Liver (tissue), 9 donors: Measurements from ENCODE around the gene SLC16A7. TPM values are rescaled to one million over a fixed set of nuclear protein-coding genes. Genes with fewer than 3 reads are reported as not detected.
A peak's percentile ranks its signal among the peaks of the same experiment; 100 is the strongest.

ENCODE experiments used
- DNase-seq: peaks from one replicate; pipeline ENCODE4 v3.0.0-alpha.2; 2017; ENCODE audit warnings: low spot score
- H3K27ac ChIP-seq, 2 donors: one replicate each; pipeline ENCODE4 v1.7.0; 2013; ENCODE audit warnings: inconsistent platforms in 2 of 2, low read length in 2 of 2, control low read depth in 1 of 2, low read depth in 1 of 2, mild to moderate bottlenecking in 1 of 2
- H3K27me3 ChIP-seq, 4 donors: one replicate each; pipeline versions ENCODE4 v1.6.1 to v1.7.0; 2013; ENCODE audit warnings: low read length in 3 of 4, inconsistent platforms in 1 of 4, mild to moderate bottlenecking in 1 of 4, moderate library complexity in 1 of 4; ENCODE audit not compliant: control insufficient read depth in 4 of 4, insufficient read depth in 4 of 4
- H3K36me3 ChIP-seq, 4 donors: one replicate each; pipeline versions ENCODE4 v1.6.1 to v1.7.0; 2013; ENCODE audit warnings: low read length in 3 of 4, mild to moderate bottlenecking in 3 of 4, low read depth in 1 of 4, moderate library complexity in 1 of 4; ENCODE audit not compliant: control insufficient read depth in 4 of 4, insufficient read depth in 3 of 4
- H3K4me1 ChIP-seq, 4 donors: one replicate each; pipeline versions ENCODE4 v1.6.1 to v1.7.0; 2013; ENCODE audit warnings: low read length in 3 of 4, mild to moderate bottlenecking in 3 of 4, moderate library complexity in 1 of 4; ENCODE audit not compliant: control insufficient read depth in 4 of 4, insufficient read depth in 4 of 4
- H3K4me3 ChIP-seq, 3 donors: one replicate each; pipeline versions ENCODE4 v1.6.1 to v1.7.0; 2013; ENCODE audit warnings: low read length in 3 of 3, control low read depth in 1 of 3, low read depth in 1 of 3, mild to moderate bottlenecking in 1 of 3
- H3K9ac ChIP-seq, 2 donors: one replicate each; pipeline ENCODE4 v1.7.0; 2013; ENCODE audit warnings: low read length in 2 of 2, mild to moderate bottlenecking in 2 of 2, moderate library complexity in 2 of 2, control low read depth in 1 of 2, low read depth in 1 of 2
- H3K9me3 ChIP-seq, 4 donors: one replicate each; pipeline versions ENCODE4 v1.6.1 to v1.7.0; 2013; ENCODE audit warnings: low read length in 3 of 4; ENCODE audit not compliant: control insufficient read depth in 4 of 4
- ATF3 ChIP-seq: IDR thresholded peaks from 2 replicates; pipeline ENCODE4 v1.6.1; 2016; ENCODE audit warnings: antibody characterized with exemption
- CTCF ChIP-seq: fragments of 150-350 bp; IDR thresholded peaks from 2 replicates; pipeline ENCODE4 v1.5.1; 2017; ENCODE audit warnings: improper control_type of control experiment, low read depth, low read length; ENCODE audit not compliant: missing input control
- FOXA1 ChIP-seq: IDR thresholded peaks from 2 replicates; pipeline ENCODE4 v1.6.1; 2016; ENCODE audit warnings: antibody characterized with exemption
- FOXA2 ChIP-seq: IDR thresholded peaks from 2 replicates; pipeline ENCODE4 v1.6.1; 2016; ENCODE audit warnings: antibody characterized with exemption
- GABPA ChIP-seq, 2 donors: IDR thresholded peaks in 1 of 2; conservative IDR thresholded peaks in 1 of 2; 2 replicates each; pipeline ENCODE4 v1.6.1; 2016; ENCODE audit warnings: antibody characterized with exemption in 2 of 2, mild to moderate bottlenecking in 1 of 2, moderate library complexity in 1 of 2
- HNF4A ChIP-seq, 2 donors: conservative IDR thresholded peaks; 2 replicates each; pipeline ENCODE4 v1.6.1; 2016; ENCODE audit warnings: antibody characterized with exemption in 2 of 2, mild to moderate bottlenecking in 2 of 2
- HNF4G ChIP-seq: IDR thresholded peaks from 2 replicates; pipeline ENCODE4 v1.6.1; 2016; ENCODE audit warnings: antibody characterized with exemption
- MAX ChIP-seq: IDR thresholded peaks from 2 replicates; pipeline ENCODE4 v1.6.1; 2016; ENCODE audit warnings: antibody characterized with exemption
- NR2F2 ChIP-seq: IDR thresholded peaks from 2 replicates; pipeline ENCODE4 v1.6.1; 2016; ENCODE audit warnings: antibody characterized with exemption
- REST ChIP-seq: IDR thresholded peaks from 2 replicates; pipeline ENCODE4 v1.6.1; 2016; ENCODE audit warnings: antibody characterized with exemption, mild to moderate bottlenecking
- SP1 ChIP-seq: IDR thresholded peaks from 2 replicates; pipeline ENCODE4 v1.6.1; 2018; ENCODE audit warnings: antibody characterized with exemption, mild to moderate bottlenecking
- TAF1 ChIP-seq: conservative IDR thresholded peaks from 2 replicates; pipeline ENCODE4 v1.6.1; 2016; ENCODE audit warnings: antibody characterized with exemption, mild to moderate bottlenecking
- YY1 ChIP-seq: IDR thresholded peaks from 2 replicates; pipeline ENCODE4 v1.6.1; 2016; ENCODE audit warnings: antibody characterized with exemption, mild to moderate bottlenecking
- ZBTB33 ChIP-seq: IDR thresholded peaks from 2 replicates; pipeline ENCODE4 v1.6.1; 2016; ENCODE audit warnings: antibody characterized with exemption
- WGBS: extraction: QIAGEN DNeasy Blood & Tissue Kit; methylation state at CpG from one replicate; pipeline ENCODE4 v1.1.7; 2013; 5-methylcytosine and 5-hydroxymethylcytosine counted together
- polyA plus RNA-seq, 2 donors: library from polyadenylated mRNA; stranded (reverse) in 1 of 2; unstranded in 1 of 2; fragments of 200-250 nt in 1 of 2; fragments of >200 nt in 1 of 2; fragmentation: Nextera tagmentation in 1 of 2; extraction: Ambion mirVana in 1 of 2; gene quantifications; one replicate each; pipeline versions ENCODE4 v1.2.1 to v1.2.3, GENCODE V29; 2013 to 2015
- total RNA-seq, 2 donors: library from RNA; depleted of rRNA; stranded (reverse); fragments of >200 nt; gene quantifications; one replicate each; pipeline ENCODE4 v1.2.3, GENCODE V29; 2014
- donor health status: healthy.
- donor health status: healthy.
- donor health status: healthy.
- donor health status: healthy.
- donor health status: healthy.

SLC16A7 gene
- total and polyA plus RNA-seq, 4 donors: 3.0 to 24.0 (median 12.1) TPM

- no peak for TF ChIP-seq CTCF
- TF ChIP-seq SP1: peak; percentile 69
Observed at GRCh38 chr12:59710004-59710628, 114.3 kb downstream of the SLC16A7 start (continued).

- DNase-seq: no peak
- no peak for TF ChIP-seq FOXA2
- no peak for TF ChIP-seq ATF3
- no peak for TF ChIP-seq FOXA1
- no peak for TF ChIP-seq TAF1
- TF ChIP-seq NR2F2: no peak
- no peak for TF ChIP-seq HNF4G
- TF ChIP-seq SP1: no peak
- TF ChIP-seq ZBTB33: no peak
- TF ChIP-seq MAX: no peak
- no peak for TF ChIP-seq REST
- 94% methylated on average over 2 of the region's 2 CpGs for whole genome bisulfite sequencing
- Histone ChIP-seq H3K27me3 (no peaks in the 10 kb centered on the region), H3K4me3 (no peak overlapping the region), H3K36me3 (no peaks in the 10 kb centered on the region), H3K4me1 (peaks cover under 1 to 14% (median 8%) of the 10 kb centered on the region in 4 donors), H3K27ac (no peak overlapping the region), H3K9me3 (peaks cover 0 to 3% (median 0%) of the 10 kb centered on the region in 4 donors), H3K9ac (no peak overlapping the region)
Observed at GRCh38 chr12:59710964-59711363, 115.1 kb downstream of the SLC16A7 start.

- DNase-seq: no peak
- 39% methylated on average over 2 of the region's 2 CpGs for WGBS
- Histone ChIP-seq H3K4me1 (peaks cover 1 to 32% (median 26%) of the 10 kb centered on the region in 4 donors), H3K27ac (no peak overlapping the region), H3K36me3 (no peaks in the 10 kb centered on the region), H3K27me3 (no peaks in the 10 kb centered on the region), H3K9me3 (peaks cover 0 to 3% (median 0%) of the 10 kb centered on the region in 4 donors), H3K9ac (no peak overlapping the region), H3K4me3 (no peak overlapping the region)
- TF ChIP-seq CTCF (no peak), NR2F2 (peak; percentile 55), YY1 (peak; percentile 65), GABPA (IDR thresholded peaks at IDR 0.05 in 1 of 2, conservative IDR thresholded peaks at IDR 0.05 in 1 of 2) (no peak), SP1 (peak; percentile 51), REST (peak; percentile 53), ATF3 (peak; percentile 10), HNF4G (no peak), HNF4A (conservative IDR thresholded peaks at IDR 0.05) (peak; percentile 52 to 68)
Observed at GRCh38 chr12:59715434-59715833, 119.6 kb downstream of the SLC16A7 start.
